Nephron (organoid): ENCODE measurements around the gene NEURL1.
"Not testable (repeated sequence)": the region's sequence is repeated elsewhere in the genome, so short reads cannot be mapped to it uniquely, and the experiment has no call there.

Experiments
- H3K27ac Mint-ChIP-seq, 3 experiments: 2 replicates each; pipeline ENCODE4 v1.8.0; 2020; ENCODE audit warnings: mixed read lengths in 3 of 3, mild to moderate bottlenecking in 2 of 3, moderate library complexity in 1 of 3
- H3K27me3 Mint-ChIP-seq: 2 replicates; pipeline ENCODE4 v1.8.0; 2021; ENCODE audit warnings: low read depth, mild to moderate bottlenecking, moderate library complexity, mixed read lengths
- H3K36me3 Mint-ChIP-seq: 2 replicates; pipeline ENCODE4 v1.8.0; 2020; ENCODE audit warnings: low read depth, mixed read lengths
- H3K4me1 Mint-ChIP-seq: 2 replicates; pipeline ENCODE4 v1.8.0; 2020; ENCODE audit warnings: mixed read lengths
- H3K4me3 Mint-ChIP-seq, 3 experiments: 2 replicates each; pipeline ENCODE4 v1.8.0; 2020; ENCODE audit warnings: mild to moderate bottlenecking in 3 of 3, mixed read lengths in 3 of 3, moderate library complexity in 2 of 3
- H3K9me3 Mint-ChIP-seq: 2 replicates; pipeline ENCODE4 v1.8.0; 2020; ENCODE audit warnings: mixed read lengths
- CTCF ChIP-seq, 3 experiments: fragments of 200-600 bp; sonication (generic); IDR thresholded peaks; one replicate each; pipeline ENCODE4 v1.5.0; 2021; ENCODE audit warnings: antibody characterized with exemption in 3 of 3; ENCODE audit not compliant: unreplicated experiment in 3 of 3

Gene NEURL1

GRCh38 chr10:103500481-103500880, 7.0 kb downstream of the NEURL1 start:
- Mint-ChIP-seq H3K4me1 (peaks cover 32% of the 10 kb centered on the region), H3K4me3 (no peak overlapping the region), H3K9me3 (no peaks in the 10 kb centered on the region), H3K36me3 (no peaks in the 10 kb centered on the region), H3K27ac (no peak overlapping the region), H3K27me3 (peaks cover 78% of the 10 kb centered on the region)
- TF ChIP-seq CTCF (IDR thresholded peaks at IDR 0.05; ENCODE audit: unreplicated experiment in 3 of 3), result no peak

- H3K4me1 Mint-ChIP-seq, result peaks cover 32% of the 10 kb centered on the region
- TF ChIP-seq CTCF (IDR thresholded peaks at IDR 0.05; ENCODE audit: unreplicated experiment in 3 of 3), result no peak
- H3K36me3 Mint-ChIP-seq, result no peaks in the 10 kb centered on the region
- H3K27me3 Mint-ChIP-seq, result peaks cover 78% of the 10 kb centered on the region
- H3K27ac Mint-ChIP-seq, result no peak overlapping the region
- no peaks in the 10 kb centered on the region for H3K9me3 Mint-ChIP-seq
- no peak overlapping the region for H3K4me3 Mint-ChIP-seq
These were observed 7.7 kb downstream of the NEURL1 start for GRCh38 chr10:103501186-103501585.

GRCh38 chr10:103502849-103503660, 9.6 kb downstream of the NEURL1 start:
- no peak overlapping the region for H3K4me3 Mint-ChIP-seq
- TF ChIP-seq CTCF (IDR thresholded peaks at IDR 0.05; ENCODE audit: unreplicated experiment in 3 of 3), result no peak
- H3K27ac Mint-ChIP-seq, result peak overlapping the region in 1 of 3 experiments; percentile 44
- H3K27me3 Mint-ChIP-seq, result peaks cover 78% of the 10 kb centered on the region
- no peaks in the 10 kb centered on the region for H3K9me3 Mint-ChIP-seq
- peaks cover 45% of the 10 kb centered on the region for H3K4me1 Mint-ChIP-seq
- no peaks in the 10 kb centered on the region for H3K36me3 Mint-ChIP-seq

GRCh38 chr10:103503777-103504176, 10.3 kb downstream of the NEURL1 start:
- H3K9me3 Mint-ChIP-seq, H3K36me3 Mint-ChIP-seq, H3K4me3 Mint-ChIP-seq, H3K27ac Mint-ChIP-seq: not testable (repeated sequence)
- Mint-ChIP-seq H3K4me1 (peaks cover 46% of the 10 kb centered on the region), H3K27me3 (peaks cover 71% of the 10 kb centered on the region)

- Mint-ChIP-seq H3K4me1 (peaks cover 42% of the 10 kb centered on the region), H3K27me3 (peaks cover 68% of the 10 kb centered on the region), H3K4me3 (peak overlapping the region in 1 of 3 experiments; percentile 37), H3K9me3 (no peaks in the 10 kb centered on the region), H3K36me3 (no peaks in the 10 kb centered on the region), H3K27ac (peak overlapping the region in 1 of 3 experiments; percentile 45)
- TF ChIP-seq CTCF (IDR thresholded peaks at IDR 0.05; ENCODE audit: unreplicated experiment in 3 of 3), result no peak
These were observed 10.8 kb downstream of the NEURL1 start for GRCh38 chr10:103504181-103504783.

GRCh38 chr10:103506061-103506460, 12.6 kb downstream of the NEURL1 start:
- no peak overlapping the region for H3K27ac Mint-ChIP-seq
- H3K4me1 Mint-ChIP-seq, result peaks cover 36% of the 10 kb centered on the region
- H3K27me3 Mint-ChIP-seq, result peaks cover 58% of the 10 kb centered on the region

More at GRCh38 chr10:103506061-103506460, 12.6 kb downstream of the NEURL1 start:
- Mint-ChIP-seq H3K36me3 (no peaks in the 10 kb centered on the region), H3K9me3 (no peaks in the 10 kb centered on the region), H3K4me3 (no peak overlapping the region)
- TF ChIP-seq CTCF (IDR thresholded peaks at IDR 0.05; ENCODE audit: unreplicated experiment in 3 of 3), result no peak
